DOHH2 (cell line): ENCODE data around the gene SMARCA5.
A peak's percentile ranks its signal among the peaks of the same experiment; 100 is the strongest.

Experiments
- H3F3A ChIP-seq: fragments of 200-600 bp; sonication (generic), shearing (Covaris generic); 2 replicates; pipeline ENCODE4 v1.6.0; 2016; ENCODE audit warnings: antibody characterized with exemption, mild to moderate bottlenecking; ENCODE audit not compliant: control insufficient read depth, insufficient read depth
- H3K27ac ChIP-seq: fragments of 200-600 bp; sonication (generic); 2 replicates; pipeline ENCODE4 v1.5.1; 2014; ENCODE audit warnings: low read depth, mild to moderate bottlenecking, low read length, moderate library complexity
- H3K27me3 ChIP-seq: fragments of 200-600 bp; sonication (generic); 2 replicates; pipeline ENCODE4 v1.6.1; 2014; ENCODE audit warnings: mild to moderate bottlenecking, low read length, mixed read lengths; ENCODE audit not compliant: control insufficient read depth
- H3K36me3 ChIP-seq: fragments of 200-600 bp; sonication (generic); 2 replicates; pipeline ENCODE4 v1.6.1; 2014; ENCODE audit warnings: mild to moderate bottlenecking, low read length, moderate library complexity, mixed read lengths; ENCODE audit not compliant: control insufficient read depth
- H3K4me1 ChIP-seq: fragments of 200-600 bp; sonication (generic); 2 replicates; pipeline ENCODE4 v1.6.1; 2014; ENCODE audit warnings: mild to moderate bottlenecking, low read length, mixed read lengths; ENCODE audit not compliant: control insufficient read depth
- H3K4me2 ChIP-seq: fragments of 200-600 bp; sonication (generic); 2 replicates; pipeline ENCODE4 v1.6.0; 2014; ENCODE audit warnings: mild to moderate bottlenecking, low read length, moderate library complexity
- H3K4me3 ChIP-seq: fragments of 200-600 bp; sonication (generic); 2 replicates; pipeline ENCODE4 v1.5.1; 2014; ENCODE audit warnings: mild to moderate bottlenecking, low read length, mixed read lengths
- H3K79me2 ChIP-seq: fragments of 200-600 bp; sonication (generic); 2 replicates; pipeline ENCODE4 v1.6.1; 2014; ENCODE audit warnings: mild to moderate bottlenecking, low read length, mixed read lengths; ENCODE audit not compliant: control insufficient read depth
- H3K9me2 ChIP-seq: fragments of 200-600 bp; sonication (generic); replicated peaks from 2 replicates; pipeline ENCODE4 v1.6.1; 2014; ENCODE audit warnings: mild to moderate bottlenecking, low read length, mixed read lengths; ENCODE audit not compliant: control insufficient read depth
- H3K9me3 ChIP-seq: fragments of 200-600 bp; sonication (generic); 2 replicates; pipeline ENCODE4 v1.6.1; 2014; ENCODE audit warnings: antibody characterized with exemption, low read length, mixed read lengths; ENCODE audit not compliant: control insufficient read depth, insufficient read depth
- H4K20me1 ChIP-seq: fragments of 200-600 bp; sonication (generic); 2 replicates; pipeline ENCODE4 v1.6.0; 2014; ENCODE audit warnings: low read depth, mild to moderate bottlenecking, antibody characterized with exemption, low read length, moderate library complexity; ENCODE audit not compliant: control insufficient read depth, insufficient read depth
- EZH2phosphoT487 ChIP-seq: fragments of 200-600 bp; sonication (generic); IDR thresholded peaks from 2 replicates; pipeline ENCODE4 v1.6.1; 2017; ENCODE audit warnings: borderline replicate concordance, mild to moderate bottlenecking, antibody characterized with exemption, low read length, moderate library complexity, mixed read lengths
- TF ChIP-seq, protein P1 (sequence below): fragments of 200-600 bp; sonication (generic); IDR thresholded peaks from one replicate; pipeline ENCODE4 v1.5.1; 2014; ENCODE audit warnings: antibody characterized with exemption, mild to moderate bottlenecking, low read depth, low read length; ENCODE audit not compliant: poor library complexity, severe bottlenecking

The SMARCA5 gene

DNA sequence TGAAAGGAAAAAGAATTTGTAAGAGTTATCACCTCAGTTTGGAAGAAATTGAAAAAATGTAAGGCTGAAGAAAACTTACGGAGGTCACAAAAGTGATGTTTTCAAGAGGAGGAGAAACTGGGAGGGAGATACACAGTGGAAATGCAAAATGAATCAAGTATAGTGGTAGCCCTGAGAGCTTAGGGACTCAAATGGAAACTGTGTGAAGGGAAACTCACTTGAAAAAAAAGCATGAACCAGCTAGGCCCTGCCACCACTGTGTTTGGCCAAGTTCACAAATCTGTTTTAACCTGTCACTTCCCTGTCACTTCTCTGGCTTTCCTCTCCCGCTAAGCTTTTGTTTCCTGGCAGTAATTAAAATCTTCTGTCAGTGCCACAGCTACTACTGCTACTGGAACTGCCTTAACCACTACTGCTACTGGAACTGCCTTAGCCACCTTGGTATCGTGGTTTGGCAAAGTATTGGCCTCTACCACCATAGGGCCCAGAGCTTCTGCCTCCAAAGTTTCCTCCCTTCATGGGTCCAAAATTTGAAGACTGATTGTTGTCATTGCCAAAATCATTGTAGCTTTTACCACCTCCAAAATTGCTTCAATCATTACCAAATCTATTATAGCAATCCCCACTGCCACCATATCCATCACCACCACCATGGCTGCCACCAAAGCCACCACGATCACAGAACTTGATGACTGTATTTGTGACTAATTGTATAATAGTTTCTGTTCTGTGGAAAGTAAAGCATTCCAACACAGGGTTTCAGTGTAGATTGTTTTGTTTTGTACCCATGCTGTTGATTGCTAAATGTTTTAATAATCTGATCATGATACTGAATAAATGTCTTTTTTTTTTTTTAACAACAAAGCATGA, 41.5 kb downstream of the SMARCA5 start:
- Histone ChIP-seq H3K79me2 (peaks cover 10% of the 10 kb centered on the region; the same call in 1 of the 2 replicates), H3K36me3 (peaks cover 50% of the 10 kb centered on the region), H4K20me1 (no peaks in the 10 kb centered on the region), H3F3A (peaks cover 14% of the 10 kb centered on the region), H3K4me2 (no peak overlapping the region), H3K4me3 (no peak overlapping the region), H3K9me2 (no peaks in the 10 kb centered on the region), H3K4me1 (peaks cover 11% of the 10 kb centered on the region), H3K9me3 (no peaks in the 10 kb centered on the region), H3K27me3 (no peaks in the 10 kb centered on the region), H3K27ac (no peak overlapping the region)
- TF ChIP-seq, protein P1, sequence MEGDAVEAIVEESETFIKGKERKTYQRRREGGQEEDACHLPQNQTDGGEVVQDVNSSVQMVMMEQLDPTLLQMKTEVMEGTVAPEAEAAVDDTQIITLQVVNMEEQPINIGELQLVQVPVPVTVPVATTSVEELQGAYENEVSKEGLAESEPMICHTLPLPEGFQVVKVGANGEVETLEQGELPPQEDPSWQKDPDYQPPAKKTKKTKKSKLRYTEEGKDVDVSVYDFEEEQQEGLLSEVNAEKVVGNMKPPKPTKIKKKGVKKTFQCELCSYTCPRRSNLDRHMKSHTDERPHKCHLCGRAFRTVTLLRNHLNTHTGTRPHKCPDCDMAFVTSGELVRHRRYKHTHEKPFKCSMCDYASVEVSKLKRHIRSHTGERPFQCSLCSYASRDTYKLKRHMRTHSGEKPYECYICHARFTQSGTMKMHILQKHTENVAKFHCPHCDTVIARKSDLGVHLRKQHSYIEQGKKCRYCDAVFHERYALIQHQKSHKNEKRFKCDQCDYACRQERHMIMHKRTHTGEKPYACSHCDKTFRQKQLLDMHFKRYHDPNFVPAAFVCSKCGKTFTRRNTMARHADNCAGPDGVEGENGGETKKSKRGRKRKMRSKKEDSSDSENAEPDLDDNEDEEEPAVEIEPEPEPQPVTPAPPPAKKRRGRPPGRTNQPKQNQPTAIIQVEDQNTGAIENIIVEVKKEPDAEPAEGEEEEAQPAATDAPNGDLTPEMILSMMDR: no peak

DNA sequence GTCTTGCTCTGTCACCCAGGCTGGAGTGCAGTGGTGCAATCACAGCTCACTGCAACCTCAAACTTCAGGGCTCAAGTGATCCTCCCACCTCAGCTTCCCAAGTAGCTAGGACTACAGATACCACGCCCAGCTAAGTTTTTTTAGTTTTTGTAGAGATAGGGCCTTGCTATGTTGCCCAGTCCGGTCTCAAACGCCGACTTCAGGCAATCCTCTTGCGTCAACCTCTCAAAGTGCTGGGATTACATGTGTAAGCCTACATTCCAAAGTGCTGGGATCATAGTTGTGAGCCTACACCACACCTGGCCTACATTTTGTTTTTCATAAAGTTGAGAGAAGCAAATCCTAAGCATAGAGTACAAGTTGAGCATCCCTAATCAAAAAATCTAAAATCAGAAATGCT, 42.2 kb downstream of the SMARCA5 start:
- H3K36me3 ChIP-seq: peaks cover 43% of the 10 kb centered on the region
- no peaks in the 10 kb centered on the region for H4K20me1 ChIP-seq
- H3K79me2 ChIP-seq: peaks cover 8% of the 10 kb centered on the region; the same call in 1 of the 2 replicates
- peaks cover 18% of the 10 kb centered on the region for H3K4me1 ChIP-seq
- peaks cover 14% of the 10 kb centered on the region for H3F3A ChIP-seq
- H3K27ac ChIP-seq: no peak overlapping the region
- no peaks in the 10 kb centered on the region for H3K27me3 ChIP-seq
- no peak overlapping the region for H3K4me3 ChIP-seq
- TF ChIP-seq EZH2phosphoT487: no peak
- TF ChIP-seq, protein P1: no peak
- no peaks in the 10 kb centered on the region for H3K9me3 ChIP-seq
- no peaks in the 10 kb centered on the region for H3K9me2 ChIP-seq
- no peak overlapping the region for H3K4me2 ChIP-seq

DNA sequence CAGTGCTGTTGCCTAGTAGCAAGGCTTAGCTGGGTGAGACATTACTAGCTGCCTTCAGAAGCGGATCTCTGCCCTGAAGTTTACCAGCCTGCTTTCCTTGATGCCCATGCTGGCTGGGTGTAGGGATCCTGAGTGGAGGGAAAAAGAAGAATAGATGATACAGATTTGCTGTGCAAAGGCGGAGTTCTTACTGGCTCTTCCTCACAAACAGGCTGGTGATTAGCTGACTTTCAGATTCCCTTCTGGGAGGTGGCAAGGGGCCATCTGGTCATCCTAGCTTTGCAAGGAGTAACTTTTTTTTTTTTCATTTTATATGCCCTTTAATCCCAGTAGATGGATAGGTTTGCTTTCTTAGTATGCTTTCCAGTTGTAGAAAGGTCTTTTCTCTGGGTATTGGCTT, 44.8 kb downstream of the SMARCA5 start:
- Histone ChIP-seq H4K20me1 (no peaks in the 10 kb centered on the region), H3K27me3 (no peaks in the 10 kb centered on the region), H3K9me3 (peaks cover 3% of the 10 kb centered on the region; the same call in 1 of the 2 replicates), H3K27ac (no peak overlapping the region), H3K4me1 (peaks cover 18% of the 10 kb centered on the region), H3K4me3 (no peak overlapping the region), H3K79me2 (peaks cover 5% of the 10 kb centered on the region; the same call in 1 of the 2 replicates), H3K9me2 (no peaks in the 10 kb centered on the region), H3K36me3 (peaks cover 18% of the 10 kb centered on the region), H3F3A (peaks cover 16% of the 10 kb centered on the region), H3K4me2 (peak overlapping the region; percentile 71; the same call in 1 of the 2 replicates)
- TF ChIP-seq, protein P1: no peak
- no peak for TF ChIP-seq EZH2phosphoT487
